Peyer's patch (tissue), 4 donors: ENCODE measurements around the gene MGAT5.

Experiments used
- CTCF ChIP-seq, 6 experiments: fragments of 450-650 bp in 4 of 6; fragments of 200-600 bp in 2 of 6; sonication (generic) in 1 of 6; IDR thresholded peaks; one replicate each; pipeline ENCODE4 v1.5.1; 2017 to 2019; ENCODE audit warnings: antibody characterized with exemption in 6 of 6, mild to moderate bottlenecking in 3 of 6, moderate library complexity in 1 of 6
- POLR2A ChIP-seq, 2 donors: fragments of 450-650 bp; IDR thresholded peaks; one replicate each; pipeline ENCODE4 v1.5.1; 2017; ENCODE audit warnings: antibody characterized with exemption in 2 of 2, mild to moderate bottlenecking in 2 of 2, moderate library complexity in 2 of 2

GRCh38 chr2:134447669-134448068, 193.8 kb downstream of the MGAT5 start:
- TF ChIP-seq CTCF (IDR thresholded peaks at IDR 0.05), result no peak
- no peak for TF ChIP-seq POLR2A (IDR thresholded peaks at IDR 0.05)
